SU-DHL-6 (cell line): Measurements from ENCODE around the gene C2orf81.

Experiments
- H2AFZ ChIP-seq: fragments of 200-600 bp; sonication (generic); 2 replicates; pipeline ENCODE4 v1.6.1; 2014; ENCODE audit warnings: low read depth, mild to moderate bottlenecking, moderate library complexity, mixed read lengths, antibody characterized with exemption, low read length; ENCODE audit not compliant: severe bottlenecking
- H3F3A ChIP-seq: fragments of 200-600 bp; shearing (Covaris generic); 2 replicates; pipeline ENCODE4 v1.6.0; 2016; ENCODE audit warnings: antibody characterized with exemption, mild to moderate bottlenecking; ENCODE audit not compliant: insufficient read depth
- H3K27ac ChIP-seq: fragments of 200-600 bp; sonication (generic); 2 replicates; pipeline ENCODE4 v1.5.1; 2016; ENCODE audit warnings: low read depth, mild to moderate bottlenecking, low read length, moderate library complexity, mixed read lengths
- H3K27me3 ChIP-seq: fragments of 200-600 bp; sonication (generic), shearing (Covaris generic); 2 replicates; pipeline ENCODE4 v1.6.0; 2014; ENCODE audit warnings: mild to moderate bottlenecking, low read length
- H3K36me3 ChIP-seq: fragments of 200-600 bp; sonication (generic); 2 replicates; pipeline ENCODE4 v1.6.1; 2014; ENCODE audit warnings: mild to moderate bottlenecking, low read length, mixed read lengths
- H3K4me2 ChIP-seq: fragments of 300-600, 200-600 bp; shearing (Covaris generic), sonication (generic); 2 replicates; pipeline ENCODE4 v1.6.0; 2014; ENCODE audit warnings: low read length, low read depth, mild to moderate bottlenecking; ENCODE audit not compliant: poor library complexity, severe bottlenecking
- H3K4me3 ChIP-seq: fragments of 200-600 bp; sonication (generic); 2 replicates; pipeline ENCODE4 v1.5.1; 2014; ENCODE audit warnings: antibody characterized with exemption, low read length, mild to moderate bottlenecking, mixed read lengths; ENCODE audit not compliant: insufficient read depth, poor library complexity, severe bottlenecking
- H3K79me2 ChIP-seq: fragments of 200-600 bp; sonication (generic); 2 replicates; pipeline ENCODE4 v1.6.1; 2014; ENCODE audit warnings: mild to moderate bottlenecking, low read length, moderate library complexity; ENCODE audit not compliant: insufficient read depth
- H3K9ac ChIP-seq: fragments of 200-600 bp; sonication (generic); 2 replicates; pipeline ENCODE4 v1.7.0; 2014; ENCODE audit warnings: mild to moderate bottlenecking, low read length
- H3K9me2 ChIP-seq: fragments of 200-600 bp; sonication (generic); replicated peaks from 2 replicates; pipeline ENCODE4 v1.6.1; 2014; ENCODE audit warnings: low read length; ENCODE audit not compliant: insufficient read depth
- H3K9me3 ChIP-seq: fragments of 200-600 bp; sonication (generic); 2 replicates; pipeline ENCODE4 v1.6.1; 2014; ENCODE audit warnings: low read length, mixed read lengths; ENCODE audit not compliant: insufficient read depth
- H4K20me1 ChIP-seq: fragments of 200-600 bp; sonication (generic); 2 replicates; pipeline ENCODE4 v1.6.1; 2014; ENCODE audit warnings: low read depth, mild to moderate bottlenecking, antibody characterized with exemption, low read length, moderate library complexity, mixed read lengths
- EZH2phosphoT487 ChIP-seq: fragments of 200-600 bp; sonication (generic), shearing (Covaris generic); conservative IDR thresholded peaks from 2 replicates; pipeline ENCODE4 v1.6.1; 2018; ENCODE audit warnings: mild to moderate bottlenecking, antibody characterized with exemption, low read length, moderate library complexity, mixed read lengths
- TF ChIP-seq, protein P1 (sequence below): fragments of 200-600 bp; sonication (generic); IDR thresholded peaks from one replicate; pipeline ENCODE4 v1.5.1; 2017; ENCODE audit warnings: antibody characterized with exemption, mild to moderate bottlenecking, low read length, moderate library complexity; ENCODE audit not compliant: insufficient read depth, poor library complexity, severe bottlenecking

C2orf81 gene

DNA sequence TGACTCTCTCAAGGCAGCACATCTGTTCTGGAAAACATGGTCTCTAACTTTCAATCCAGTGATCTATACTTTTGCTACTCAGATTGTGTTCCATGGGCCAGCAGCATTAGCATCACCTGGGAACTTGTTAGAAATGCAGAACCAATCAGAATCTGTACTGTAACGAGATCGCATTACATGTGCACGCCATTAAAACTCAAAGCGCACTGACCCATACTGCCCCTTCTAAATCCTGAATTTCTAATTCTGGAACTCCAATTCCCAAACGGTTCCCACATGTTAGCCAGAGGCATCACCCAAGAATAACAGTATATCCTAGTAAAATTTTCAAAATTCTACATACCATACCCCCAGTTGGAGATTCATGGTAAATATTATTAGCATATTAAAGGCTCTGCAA is 30.8 kb downstream of the C2orf81 start:
- Histone ChIP-seq H3F3A (no peaks in the 10 kb centered on the region), H3K27me3 (no peaks in the 10 kb centered on the region), H3K9me2 (no peaks in the 10 kb centered on the region), H4K20me1 (no peaks in the 10 kb centered on the region), H3K27ac (no peak overlapping the region), H3K79me2 (peaks cover 45% of the 10 kb centered on the region), H2AFZ (no peak overlapping the region), H3K9ac (peak overlapping the region; percentile 75), H3K4me2 (peak overlapping the region; percentile 93), H3K36me3 (no peaks in the 10 kb centered on the region), H3K9me3 (no peaks in the 10 kb centered on the region), H3K4me3 (peak overlapping the region; percentile 73)
- TF ChIP-seq, protein P1, sequence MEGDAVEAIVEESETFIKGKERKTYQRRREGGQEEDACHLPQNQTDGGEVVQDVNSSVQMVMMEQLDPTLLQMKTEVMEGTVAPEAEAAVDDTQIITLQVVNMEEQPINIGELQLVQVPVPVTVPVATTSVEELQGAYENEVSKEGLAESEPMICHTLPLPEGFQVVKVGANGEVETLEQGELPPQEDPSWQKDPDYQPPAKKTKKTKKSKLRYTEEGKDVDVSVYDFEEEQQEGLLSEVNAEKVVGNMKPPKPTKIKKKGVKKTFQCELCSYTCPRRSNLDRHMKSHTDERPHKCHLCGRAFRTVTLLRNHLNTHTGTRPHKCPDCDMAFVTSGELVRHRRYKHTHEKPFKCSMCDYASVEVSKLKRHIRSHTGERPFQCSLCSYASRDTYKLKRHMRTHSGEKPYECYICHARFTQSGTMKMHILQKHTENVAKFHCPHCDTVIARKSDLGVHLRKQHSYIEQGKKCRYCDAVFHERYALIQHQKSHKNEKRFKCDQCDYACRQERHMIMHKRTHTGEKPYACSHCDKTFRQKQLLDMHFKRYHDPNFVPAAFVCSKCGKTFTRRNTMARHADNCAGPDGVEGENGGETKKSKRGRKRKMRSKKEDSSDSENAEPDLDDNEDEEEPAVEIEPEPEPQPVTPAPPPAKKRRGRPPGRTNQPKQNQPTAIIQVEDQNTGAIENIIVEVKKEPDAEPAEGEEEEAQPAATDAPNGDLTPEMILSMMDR, result no peak
- no peak for TF ChIP-seq EZH2phosphoT487

DNA sequence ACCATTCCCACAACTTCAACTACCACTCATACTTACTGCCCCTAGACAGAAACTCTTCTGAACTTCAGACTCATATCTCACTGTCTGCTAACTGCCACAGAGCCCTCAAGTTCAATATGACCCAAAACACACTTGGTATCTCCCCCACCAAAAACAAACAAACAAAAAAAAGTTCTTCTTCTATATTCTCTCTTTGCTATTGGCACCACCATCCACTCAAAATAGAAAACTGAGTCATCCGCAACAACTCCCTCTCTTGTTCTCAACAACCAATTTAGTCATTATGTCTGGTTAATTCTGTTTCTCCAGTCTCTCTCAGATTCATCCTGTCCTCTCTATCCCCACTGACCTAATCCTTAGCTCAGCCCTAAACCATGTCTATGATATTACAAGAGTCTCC is 34.1 kb downstream of the C2orf81 start:
- Histone ChIP-seq H3K36me3 (no peaks in the 10 kb centered on the region), H3K27ac (no peak overlapping the region), H3K9me3 (no peaks in the 10 kb centered on the region), H3K79me2 (peaks cover 56% of the 10 kb centered on the region), H3F3A (no peaks in the 10 kb centered on the region), H3K4me2 (no peak overlapping the region), H4K20me1 (no peaks in the 10 kb centered on the region), H3K9me2 (no peaks in the 10 kb centered on the region), H3K27me3 (no peaks in the 10 kb centered on the region), H3K4me3 (no peak overlapping the region), H2AFZ (no peak overlapping the region), H3K9ac (no peak overlapping the region)
- TF ChIP-seq, protein P1, result no peak
- no peak for TF ChIP-seq EZH2phosphoT487

DNA sequence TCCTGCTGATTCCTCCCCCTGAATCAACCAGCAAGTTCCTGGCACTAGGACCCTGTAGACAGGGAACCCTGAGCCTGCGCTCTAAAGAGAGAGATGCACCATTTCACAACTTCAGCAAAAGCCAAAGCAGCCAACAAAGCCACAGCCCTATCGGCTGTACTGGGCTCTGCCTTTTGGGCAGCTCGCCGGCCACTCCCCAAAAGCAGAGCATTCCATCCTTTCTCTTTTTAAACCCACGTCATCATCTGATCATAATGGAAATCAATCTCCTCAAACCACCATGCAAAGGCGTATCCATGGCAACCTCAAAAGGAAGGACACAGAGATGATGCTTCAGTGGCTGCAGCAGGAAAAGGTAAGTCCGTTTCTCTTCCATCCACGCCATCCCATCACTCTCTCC is 36.0 kb downstream of the C2orf81 start:
- no peaks in the 10 kb centered on the region for H4K20me1 ChIP-seq
- H3F3A ChIP-seq, result no peaks in the 10 kb centered on the region
- TF ChIP-seq, protein P1, result no peak
- TF ChIP-seq EZH2phosphoT487, result no peak
- H3K9me2 ChIP-seq, result no peaks in the 10 kb centered on the region
- no peak overlapping the region for H3K9ac ChIP-seq
- H3K27me3 ChIP-seq, result no peaks in the 10 kb centered on the region
- H3K79me2 ChIP-seq, result peaks cover 51% of the 10 kb centered on the region
- H3K9me3 ChIP-seq, result no peaks in the 10 kb centered on the region
- H3K36me3 ChIP-seq, result no peaks in the 10 kb centered on the region
- no peak overlapping the region for H3K27ac ChIP-seq
- no peak overlapping the region for H3K4me3 ChIP-seq
- no peak overlapping the region for H3K4me2 ChIP-seq
- no peak overlapping the region for H2AFZ ChIP-seq

DNA sequence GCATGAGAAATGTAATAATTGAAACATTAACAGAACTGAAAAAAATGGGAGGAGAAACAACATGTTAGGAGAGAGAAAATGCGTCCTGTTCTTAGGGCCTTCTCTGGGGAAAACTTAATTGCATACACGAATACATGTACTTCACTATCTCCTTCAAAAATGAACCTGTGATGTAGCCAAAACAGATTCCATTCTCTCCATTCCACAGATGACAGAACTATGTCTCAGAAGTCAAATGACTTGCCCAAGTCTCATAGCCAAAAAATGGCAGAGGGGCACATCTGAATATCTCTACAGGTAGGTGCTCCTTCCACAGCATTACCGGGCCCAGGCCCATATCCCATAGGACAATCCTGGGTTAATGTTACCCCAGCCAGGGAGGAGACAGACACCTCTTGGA is 37.4 kb downstream of the C2orf81 start:
- Histone ChIP-seq H3K9ac (no peak overlapping the region), H4K20me1 (no peaks in the 10 kb centered on the region), H3K9me2 (no peaks in the 10 kb centered on the region), H3K36me3 (no peaks in the 10 kb centered on the region), H3K9me3 (no peaks in the 10 kb centered on the region), H3K4me3 (no peak overlapping the region), H3K27ac (no peak overlapping the region), H3K27me3 (no peaks in the 10 kb centered on the region), H3K79me2 (peaks cover 43% of the 10 kb centered on the region), H3K4me2 (no peak overlapping the region), H3F3A (no peaks in the 10 kb centered on the region), H2AFZ (no peak overlapping the region)
- no peak for TF ChIP-seq EZH2phosphoT487
- TF ChIP-seq, protein P1, result no peak
